DMS79 treated with DMSO at 0.1 percent for 48 hours (cell line): Measurements from ENCODE around the gene CNPY4.

Experiments used
- DNase-seq: peaks from one replicate; lab custom pipeline; 2025; lab: John Stamatoyannopoulos, UW

CNPY4 gene, protein sequence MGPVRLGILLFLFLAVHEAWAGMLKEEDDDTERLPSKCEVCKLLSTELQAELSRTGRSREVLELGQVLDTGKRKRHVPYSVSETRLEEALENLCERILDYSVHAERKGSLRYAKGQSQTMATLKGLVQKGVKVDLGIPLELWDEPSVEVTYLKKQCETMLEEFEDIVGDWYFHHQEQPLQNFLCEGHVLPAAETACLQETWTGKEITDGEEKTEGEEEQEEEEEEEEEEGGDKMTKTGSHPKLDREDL

GRCh38 chr7:100119072-100119969 lies at the start of gene CNPY4, which contains the start of gene TAF6:
Gene CNPY4, plus strand, starts transcription at chr7:100119634. Its CDS starts 111 bp downstream, at chr7:100119745.
Gene TAF6, minus strand, starts transcription at chr7:100119358. Its CDS starts 5,149 bp downstream, at chr7:100114209.
- peak; percentile 91 for DNase-seq

DNA sequence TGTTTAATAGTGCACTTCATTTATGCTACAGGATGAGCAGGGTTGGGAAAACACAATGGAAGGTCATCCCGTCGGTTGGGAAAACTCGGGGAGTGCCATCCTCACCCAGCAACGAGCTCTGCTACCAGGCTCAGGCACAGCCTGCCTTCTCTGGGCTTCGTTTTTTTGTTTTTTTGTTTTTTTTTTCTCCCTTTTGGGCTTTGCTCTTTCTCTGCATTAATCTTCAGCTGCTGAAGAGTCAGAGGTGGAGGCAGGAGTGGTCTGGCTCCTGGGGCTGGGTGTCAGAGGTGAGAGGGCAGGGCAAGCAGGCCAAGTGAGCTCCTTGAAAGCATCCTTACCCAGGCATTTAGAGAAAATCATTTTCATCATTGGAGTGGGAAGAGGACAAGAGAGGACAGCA lies 49.4 kb upstream of the CNPY4 start:
- no peak for DNase-seq

DNA sequence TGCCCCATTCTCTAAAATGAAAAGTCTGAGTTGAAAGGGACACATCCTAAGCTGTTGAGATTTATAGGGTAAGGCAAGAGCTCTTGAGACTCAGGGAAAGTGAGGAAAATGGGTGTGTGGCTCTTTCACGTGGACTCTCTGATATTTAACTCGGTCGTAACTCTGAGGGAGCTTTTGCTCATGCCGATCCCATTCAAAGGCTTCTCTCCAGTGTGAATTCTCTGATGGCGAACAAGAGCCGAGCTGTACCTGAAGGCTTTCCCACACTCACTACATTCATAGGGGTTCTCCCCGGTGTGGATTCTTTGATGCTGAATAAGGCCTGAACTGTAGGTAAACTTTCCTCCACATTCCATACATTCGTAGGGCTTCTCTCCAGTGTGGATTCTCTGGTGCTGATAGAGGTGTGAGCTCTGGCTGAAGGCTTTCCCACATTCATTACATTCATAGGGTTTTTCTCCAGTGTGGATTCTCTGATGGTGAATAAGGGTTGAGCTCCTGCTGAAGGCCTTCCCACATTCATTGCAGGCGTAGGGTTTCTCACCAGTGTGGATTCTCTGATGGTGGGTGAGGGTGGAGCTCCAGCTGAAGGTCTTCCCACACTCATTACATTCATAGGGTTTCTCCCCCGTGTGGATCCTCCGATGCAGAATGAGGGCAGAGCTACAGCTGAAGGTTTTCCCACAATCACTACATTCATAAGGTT lies 48.3 kb upstream of the CNPY4 start:
- DNase-seq: no peak

- no peak for DNase-seq
Observed at GRCh38 chr7:100072462-100072861, 47.0 kb upstream of the CNPY4 start.

DNA sequence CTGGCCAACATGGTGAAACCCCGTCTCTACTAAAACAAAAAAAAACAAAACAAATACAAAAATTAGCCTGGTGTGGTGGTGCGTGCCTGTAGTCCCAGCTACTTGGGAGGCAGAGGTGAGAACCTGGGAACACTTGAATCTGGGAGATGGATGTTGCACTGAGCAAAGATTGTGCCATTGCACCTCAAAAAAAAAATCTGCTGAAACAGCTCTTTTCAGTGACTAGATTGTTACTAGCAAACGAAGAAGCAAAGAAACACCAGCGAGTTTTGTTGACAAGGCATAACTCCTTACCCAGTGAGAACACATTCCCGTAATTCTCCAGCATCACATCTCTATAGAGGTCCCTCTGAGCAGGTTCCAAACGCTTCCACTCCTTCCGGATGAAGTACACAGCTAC lies 44.6 kb upstream of the CNPY4 start:
- no peak for DNase-seq

DNA sequence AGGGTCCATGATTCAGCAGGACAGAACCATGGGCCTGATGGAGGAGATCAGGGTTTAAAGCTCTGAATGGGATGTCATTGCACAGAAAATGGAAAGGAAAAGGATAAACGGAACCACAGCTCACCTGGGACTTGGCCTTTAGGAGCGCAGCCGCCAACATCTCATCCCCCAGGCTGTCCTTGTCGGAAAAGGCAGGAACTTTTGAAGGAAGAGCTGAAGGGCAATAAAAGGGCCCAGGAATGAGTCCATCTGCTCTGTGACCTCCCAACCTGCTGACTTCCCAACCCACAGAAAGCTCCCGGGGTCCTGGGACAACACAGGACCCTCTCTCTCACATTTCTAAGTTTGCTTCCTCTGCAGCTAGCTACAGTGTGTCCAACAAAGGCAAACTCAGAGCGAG lies 44.0 kb upstream of the CNPY4 start:
- no peak for DNase-seq

DNA sequence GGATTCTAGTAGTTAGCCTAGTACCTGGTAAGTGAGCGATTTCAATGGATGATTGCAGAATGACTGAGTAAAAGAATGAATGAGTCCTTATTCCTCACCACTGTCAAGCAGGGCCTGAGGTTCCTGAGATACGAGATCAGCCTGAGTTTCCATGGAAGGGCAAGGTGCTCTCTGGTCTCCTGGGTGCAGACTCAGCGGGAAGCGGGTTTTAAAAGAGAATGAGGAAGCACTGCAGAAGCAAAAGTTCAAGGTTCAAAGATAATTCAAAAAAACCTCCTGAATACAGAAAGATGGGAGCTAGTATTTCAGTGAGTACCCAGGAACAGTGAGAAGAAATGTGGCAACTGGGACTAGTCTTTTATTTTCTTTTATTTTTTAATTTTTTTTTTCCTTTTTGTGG lies 42.2 kb upstream of the CNPY4 start:
- DNase-seq: no peak

- DNase-seq: no peak
Observed at GRCh38 chr7:100079024-100079560, 40.3 kb upstream of the CNPY4 start.

- DNase-seq: no peak
Observed at GRCh38 chr7:100080907-100081534, 38.4 kb upstream of the CNPY4 start.

DNA sequence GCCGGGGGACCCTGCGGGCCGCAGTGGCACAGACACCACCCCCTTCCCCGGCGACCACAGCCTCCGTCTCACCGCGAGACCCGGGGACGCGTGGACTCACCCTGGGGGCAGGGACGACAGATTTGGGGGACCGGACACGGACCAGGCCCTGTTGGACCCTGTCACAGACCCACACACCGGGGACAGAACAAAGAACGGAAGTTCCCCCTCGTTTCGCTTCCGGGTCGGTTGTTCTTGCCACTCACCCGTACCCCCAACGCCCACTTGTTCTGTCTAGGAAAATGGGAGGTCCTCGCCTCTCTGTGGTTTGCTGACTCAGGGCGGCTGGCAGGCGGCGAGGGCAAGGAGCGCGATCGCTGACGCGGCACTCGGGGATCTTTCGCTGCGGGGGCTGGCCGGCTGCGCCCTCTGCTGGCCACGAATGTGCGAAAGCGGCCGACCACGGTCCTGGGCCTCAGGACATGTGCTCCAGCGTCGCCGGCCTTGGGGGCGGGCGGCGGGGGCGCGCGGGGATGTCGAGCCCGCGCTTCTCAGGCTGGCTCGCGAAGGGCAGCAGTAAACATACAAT lies 37.8 kb upstream of the CNPY4 start, which contains the start of gene ZNF3:
TSS of gene ZNF3 (minus strand) at position 189 of the 568 bp plus-strand sequence. CDS start 4,366 bp downstream, outside the sequence.
- DNase-seq: peak; percentile 95

GRCh38 chr7:100082978-100083377 lies 36.5 kb upstream of the CNPY4 start:
- no peak for DNase-seq

DNA sequence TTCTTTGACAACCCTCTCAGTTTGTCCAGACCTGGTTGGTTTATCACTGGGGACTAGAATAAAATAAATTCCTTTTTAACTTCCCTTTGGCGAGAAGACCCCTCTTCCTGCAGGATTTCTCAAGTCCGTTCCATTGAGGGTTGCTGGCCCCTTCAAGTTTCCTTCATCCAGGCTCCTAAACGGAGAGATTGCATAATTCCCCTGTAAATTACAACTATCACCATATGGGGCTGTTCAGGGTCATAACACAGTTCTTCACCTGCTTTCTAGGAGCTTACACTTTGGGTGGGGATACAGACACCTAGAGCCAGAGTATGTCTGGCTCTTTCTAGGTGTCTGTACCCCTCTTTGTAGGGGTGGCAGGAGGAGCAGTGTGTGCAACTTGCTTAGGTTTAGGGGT lies 33.9 kb upstream of the CNPY4 start:
- no peak for DNase-seq

DNA sequence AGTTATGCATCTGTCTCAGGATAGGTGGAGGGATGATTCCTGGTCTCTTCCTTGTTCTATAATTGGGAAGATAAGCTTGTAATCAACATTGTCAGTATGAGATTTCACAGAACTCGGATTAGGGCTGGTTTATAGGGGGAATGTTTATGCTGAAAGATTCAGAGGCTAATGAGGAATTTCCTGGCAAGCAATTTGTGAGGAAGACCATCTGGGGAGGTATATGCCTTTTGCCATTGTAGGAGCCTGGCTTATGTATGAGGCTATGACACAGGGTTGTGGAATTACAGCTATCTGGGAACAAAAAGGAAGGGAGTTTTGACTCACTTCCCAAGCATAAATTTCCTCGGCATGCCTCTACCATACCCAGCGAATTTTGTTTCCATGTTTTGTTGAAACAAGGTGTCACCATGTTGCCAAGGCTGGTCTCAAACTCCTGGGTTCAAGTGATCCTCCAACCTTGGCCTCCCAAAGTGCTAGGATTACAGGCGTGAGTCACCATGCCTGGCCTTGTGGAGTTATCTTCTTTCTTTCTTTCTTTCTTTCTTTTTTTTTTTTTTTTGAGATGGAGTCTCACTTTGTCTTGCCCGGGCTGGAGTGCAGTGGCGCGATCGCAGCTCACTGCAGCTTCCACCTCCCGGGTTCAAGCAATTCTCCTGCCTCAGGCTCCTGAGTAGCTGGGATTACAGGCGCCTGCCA lies 32.2 kb upstream of the CNPY4 start:
- DNase-seq: no peak

DNA sequence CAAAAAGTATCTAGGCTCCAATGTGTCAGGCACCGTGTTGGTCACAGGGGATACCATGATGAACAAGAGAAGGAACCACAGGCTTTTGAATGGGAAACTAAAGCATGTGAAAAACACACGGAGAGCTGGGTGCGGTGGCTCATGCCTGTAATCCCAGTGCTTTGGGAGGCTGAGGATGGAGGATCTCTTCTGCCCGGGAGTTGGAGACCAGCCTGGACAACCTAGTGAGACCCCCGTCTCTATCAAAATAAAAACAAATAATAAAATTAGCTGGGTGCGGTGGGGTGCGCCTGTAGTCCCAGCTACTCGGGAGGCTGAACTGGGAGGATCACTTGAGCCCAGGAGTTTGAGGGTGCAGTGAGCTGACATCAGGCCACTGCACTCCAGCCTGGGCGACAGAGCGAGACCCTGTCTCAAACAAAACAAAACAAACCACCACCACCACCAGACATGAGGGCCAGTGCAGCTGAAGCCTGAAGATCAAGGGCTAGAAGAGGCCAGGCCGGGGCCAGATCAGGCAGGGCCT lies 31.3 kb upstream of the CNPY4 start:
- no peak for DNase-seq

DNA sequence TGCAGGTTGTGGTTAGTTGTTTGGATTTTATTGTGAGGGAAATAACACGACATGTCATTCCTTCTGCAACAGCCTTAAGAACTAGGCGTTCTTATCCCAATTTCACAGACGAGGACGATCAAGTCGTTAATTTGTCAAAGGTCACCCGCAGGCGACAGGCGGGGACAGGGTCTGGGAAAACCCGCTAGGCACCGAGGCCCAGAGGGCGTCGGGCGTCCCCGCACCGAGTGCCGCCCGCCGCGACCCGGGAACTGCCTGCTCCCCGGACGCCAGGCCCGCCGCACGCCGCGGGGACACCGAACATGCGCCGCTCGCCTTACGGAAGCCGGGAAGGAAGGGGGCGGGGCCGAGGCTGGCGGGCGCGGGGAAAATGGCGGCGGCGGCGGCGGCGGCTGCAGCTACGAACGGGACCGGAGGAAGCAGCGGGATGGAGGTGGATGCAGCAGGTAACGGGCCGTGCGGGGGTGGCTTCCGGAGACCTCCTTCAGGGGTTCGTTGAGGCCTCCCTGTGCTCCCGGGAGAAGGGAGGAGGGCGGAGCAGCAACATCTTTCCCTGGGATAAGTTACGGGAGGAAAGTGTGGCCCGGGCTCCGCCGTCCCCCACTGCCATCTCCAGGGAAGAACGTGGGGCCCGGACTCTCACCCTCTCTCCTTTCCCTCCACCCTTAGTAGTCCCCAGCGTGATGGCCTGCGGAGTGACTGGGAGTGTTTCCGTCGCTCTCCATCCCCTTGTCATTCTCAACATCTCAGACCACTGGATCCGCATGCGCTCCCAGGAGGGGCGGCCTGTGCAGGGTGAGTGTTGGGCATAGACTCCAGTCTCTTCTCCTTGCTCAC lies 30.6 kb upstream of the CNPY4 start, which contains the start of gene COPS6:
TSS of gene COPS6 (plus strand) at position 349 of the 837 bp plus-strand sequence. CDS start at position 371, 22 bp downstream.
- peak; percentile 65 for DNase-seq

DNA sequence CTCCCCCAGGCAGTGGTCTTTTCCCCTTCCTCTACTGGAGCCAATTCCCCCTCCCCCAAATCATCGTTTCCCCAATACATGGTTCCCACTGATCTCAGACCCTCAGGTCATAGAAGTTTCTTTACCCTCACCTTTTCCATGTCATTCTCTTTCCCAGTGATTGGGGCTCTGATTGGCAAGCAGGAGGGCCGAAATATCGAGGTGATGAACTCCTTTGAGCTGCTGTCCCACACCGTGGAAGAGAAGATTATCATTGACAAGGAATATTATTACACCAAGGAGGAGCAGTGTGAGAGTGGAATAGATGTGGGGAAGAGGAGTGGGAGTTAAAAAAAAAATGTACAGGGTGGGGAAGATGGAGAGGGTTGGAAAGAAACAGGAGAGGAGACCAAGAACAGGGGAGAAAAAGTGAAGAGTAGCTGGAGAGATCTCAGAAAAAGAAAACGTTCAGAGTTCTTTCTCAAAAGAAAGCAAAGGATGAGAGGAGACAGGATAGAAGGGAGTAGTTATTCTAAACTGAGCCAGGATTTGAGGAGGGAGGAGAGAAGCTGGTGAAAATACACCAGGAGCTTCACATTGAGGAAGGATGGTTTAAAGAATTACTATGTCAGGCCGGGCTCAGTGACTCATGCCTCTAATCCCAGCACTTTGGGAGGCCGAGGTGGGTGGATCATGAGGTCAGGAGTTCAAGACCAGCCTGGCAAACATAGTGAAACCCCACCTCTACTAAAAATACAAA lies 29.8 kb upstream of the CNPY4 start:
- peak; percentile 10 for DNase-seq

DNA sequence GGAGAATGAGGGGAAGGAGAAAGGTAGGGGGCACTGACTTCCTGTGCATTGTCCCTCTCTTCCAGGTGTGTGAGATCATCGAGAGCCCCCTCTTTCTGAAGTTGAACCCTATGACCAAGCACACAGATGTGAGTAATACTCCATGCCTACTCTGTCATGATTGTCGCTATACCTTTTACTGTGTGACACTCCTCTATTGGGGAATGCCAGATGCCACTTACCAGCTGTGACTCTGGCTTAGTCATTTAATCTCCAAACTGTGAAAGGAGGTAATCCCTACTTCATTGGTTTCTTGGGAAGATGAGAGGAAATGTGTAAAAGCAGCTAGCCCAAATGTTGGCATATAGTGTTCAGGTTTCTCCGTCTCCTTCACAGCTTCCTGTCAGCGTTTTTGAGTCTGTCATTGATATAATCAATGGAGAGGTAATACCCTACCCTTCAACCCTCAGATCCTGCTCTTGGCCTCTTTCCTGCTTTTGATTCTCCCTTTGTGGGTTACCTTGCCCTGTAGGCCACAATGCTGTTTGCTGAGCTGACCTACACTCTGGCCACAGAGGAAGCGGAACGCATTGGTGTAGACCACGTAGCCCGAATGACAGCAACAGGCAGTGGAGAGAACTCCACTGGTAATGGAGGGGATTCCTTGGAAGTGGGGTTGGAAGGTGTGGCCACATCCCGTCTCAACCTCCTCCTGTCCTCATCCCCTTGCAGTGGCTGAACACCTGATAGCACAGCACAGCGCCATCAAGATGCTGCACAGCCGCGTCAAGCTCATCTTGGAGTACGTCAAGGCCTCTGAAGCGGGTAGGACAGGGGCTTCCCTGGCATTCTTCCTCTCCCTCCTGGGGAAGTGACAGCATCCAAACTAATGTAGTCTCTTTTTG lies 28.7 kb upstream of the CNPY4 start:
- no peak for DNase-seq
